ENCODE results near the gene TGFBR3L. TPM values are rescaled to one million over a fixed set of nuclear protein-coding genes. Genes with fewer than 3 reads are reported as not detected.

The TGFBR3L gene
- total and polyA plus RNA-seq, 2 of the 13 experiments (the other 11 are each of a cell fraction or from before 2014, with no cell fraction given): 0.20 to 1.0 TPM

DNA sequence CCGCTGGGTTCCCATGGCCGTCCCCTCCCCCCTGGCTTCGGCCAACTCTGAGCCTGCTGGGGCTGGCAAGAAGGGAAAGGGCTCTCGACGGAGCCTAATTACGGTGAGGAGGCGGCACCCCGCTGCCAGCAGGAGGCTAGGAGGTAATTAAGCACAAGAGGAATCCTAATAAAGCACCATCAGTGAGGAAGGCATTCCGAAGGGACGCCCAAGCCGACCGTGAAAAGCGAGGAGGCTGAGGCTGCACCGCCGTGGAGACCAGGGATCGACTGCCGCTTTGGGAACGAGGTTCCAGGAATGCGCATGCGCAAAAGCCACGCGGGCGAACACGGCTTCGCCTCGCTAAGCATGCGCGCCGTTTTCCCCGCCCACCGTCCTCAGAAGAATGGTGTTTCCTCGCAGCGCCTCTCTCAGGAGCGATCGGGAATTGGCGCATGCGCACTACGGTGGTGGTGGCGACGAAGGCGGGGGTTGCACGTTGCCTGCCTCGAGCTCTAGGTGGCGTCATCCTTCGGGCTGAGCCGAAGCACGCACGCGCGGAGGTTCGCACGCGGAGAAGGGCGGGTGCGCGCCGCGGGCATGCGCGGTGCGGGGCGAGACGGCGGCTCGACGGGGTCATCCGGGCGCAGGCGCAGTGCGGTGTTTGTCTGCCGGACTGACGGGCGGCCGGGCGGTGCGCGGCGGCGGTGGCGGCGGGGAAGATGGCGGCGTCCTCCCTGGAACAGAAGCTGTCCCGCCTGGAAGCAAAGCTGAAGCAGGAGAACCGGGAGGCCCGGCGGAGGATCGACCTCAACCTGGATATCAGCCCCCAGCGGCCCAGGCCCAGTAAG, 11.2 kb upstream of the TGFBR3L start, which contains the start of gene MAP2K7 (continued):
- TF ChIP-seq, protein P1, sequence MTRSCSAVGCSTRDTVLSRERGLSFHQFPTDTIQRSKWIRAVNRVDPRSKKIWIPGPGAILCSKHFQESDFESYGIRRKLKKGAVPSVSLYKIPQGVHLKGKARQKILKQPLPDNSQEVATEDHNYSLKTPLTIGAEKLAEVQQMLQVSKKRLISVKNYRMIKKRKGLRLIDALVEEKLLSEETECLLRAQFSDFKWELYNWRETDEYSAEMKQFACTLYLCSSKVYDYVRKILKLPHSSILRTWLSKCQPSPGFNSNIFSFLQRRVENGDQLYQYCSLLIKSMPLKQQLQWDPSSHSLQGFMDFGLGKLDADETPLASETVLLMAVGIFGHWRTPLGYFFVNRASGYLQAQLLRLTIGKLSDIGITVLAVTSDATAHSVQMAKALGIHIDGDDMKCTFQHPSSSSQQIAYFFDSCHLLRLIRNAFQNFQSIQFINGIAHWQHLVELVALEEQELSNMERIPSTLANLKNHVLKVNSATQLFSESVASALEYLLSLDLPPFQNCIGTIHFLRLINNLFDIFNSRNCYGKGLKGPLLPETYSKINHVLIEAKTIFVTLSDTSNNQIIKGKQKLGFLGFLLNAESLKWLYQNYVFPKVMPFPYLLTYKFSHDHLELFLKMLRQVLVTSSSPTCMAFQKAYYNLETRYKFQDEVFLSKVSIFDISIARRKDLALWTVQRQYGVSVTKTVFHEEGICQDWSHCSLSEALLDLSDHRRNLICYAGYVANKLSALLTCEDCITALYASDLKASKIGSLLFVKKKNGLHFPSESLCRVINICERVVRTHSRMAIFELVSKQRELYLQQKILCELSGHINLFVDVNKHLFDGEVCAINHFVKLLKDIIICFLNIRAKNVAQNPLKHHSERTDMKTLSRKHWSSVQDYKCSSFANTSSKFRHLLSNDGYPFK (CRISPR knock-in tag; IDR thresholded peaks at IDR 0.05; ENCODE audit: borderline replicate concordance): peak; percentile 81
- no peak for TF ChIP-seq HNRNPUL1 (IDR thresholded peaks at IDR 0.05; ENCODE audit: low read depth, low read length)
- TF ChIP-seq SP1 (IDR thresholded peaks at IDR 0.05): no peak
- peak; percentile 83 for TF ChIP-seq SP1 (CRISPR knock-in tag; IDR thresholded peaks at IDR 0.05)
- TF ChIP-seq ZSCAN5A (CRISPR knock-in tag; IDR thresholded peaks at IDR 0.05; ENCODE audit: borderline replicate concordance): peak; percentile 5; the same call in 1 of the 2 replicates
- no peak; the same call in 1 of the 2 replicates for TF ChIP-seq MTA1 (CRISPR knock-in tag; IDR thresholded peaks at IDR 0.05; ENCODE audit: borderline replicate concordance)
- peak; percentile 79 for TF ChIP-seq ZNF430 (CRISPR knock-in tag; IDR thresholded peaks at IDR 0.05)
- no peak for TF ChIP-seq ZNF7 (CRISPR knock-in tag; IDR thresholded peaks at IDR 0.05)
- peak; percentile 88 to 99 for TF ChIP-seq POLR2A (IDR thresholded peaks at IDR 0.05; ENCODE audit: insufficient read depth in 1 of 2, low read depth in 2 of 2, low read length in 2 of 2)
- no peak for TF ChIP-seq ZNF44 (CRISPR knock-in tag; IDR thresholded peaks at IDR 0.05)
- TF ChIP-seq NFIC (IDR thresholded peaks at IDR 0.05; ENCODE audit: low read length): no peak
- TF ChIP-seq KDM5A (IDR thresholded peaks at IDR 0.05; ENCODE audit: borderline replicate concordance, low read length): no peak
- TF ChIP-seq ZNF207 (IDR thresholded peaks at IDR 0.05; ENCODE audit: borderline replicate concordance): no peak
- no peak for TF ChIP-seq SETDB1 (CRISPR knock-in tag; IDR thresholded peaks at IDR 0.05; ENCODE audit: borderline replicate concordance)
- TF ChIP-seq, protein P2, sequence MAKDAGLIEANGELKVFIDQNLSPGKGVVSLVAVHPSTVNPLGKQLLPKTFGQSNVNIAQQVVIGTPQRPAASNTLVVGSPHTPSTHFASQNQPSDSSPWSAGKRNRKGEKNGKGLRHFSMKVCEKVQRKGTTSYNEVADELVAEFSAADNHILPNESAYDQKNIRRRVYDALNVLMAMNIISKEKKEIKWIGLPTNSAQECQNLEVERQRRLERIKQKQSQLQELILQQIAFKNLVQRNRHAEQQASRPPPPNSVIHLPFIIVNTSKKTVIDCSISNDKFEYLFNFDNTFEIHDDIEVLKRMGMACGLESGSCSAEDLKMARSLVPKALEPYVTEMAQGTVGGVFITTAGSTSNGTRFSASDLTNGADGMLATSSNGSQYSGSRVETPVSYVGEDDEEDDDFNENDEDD (CRISPR knock-in tag; IDR thresholded peaks at IDR 0.05; ENCODE audit: borderline replicate concordance): peak; percentile 94
- TF ChIP-seq REL (CRISPR knock-in tag; conservative IDR thresholded peaks at IDR 0.05): peak; percentile 88; the same call in 1 of the 2 replicates
- TF ChIP-seq ZNF383 (CRISPR knock-in tag; IDR thresholded peaks at IDR 0.05; ENCODE audit: borderline replicate concordance): no peak
- 0 out of 2 replicates have a peak, but pooled peaks have one; percentile 30 for TF ChIP-seq HCFC1 (IDR thresholded peaks at IDR 0.05; ENCODE audit: low read depth, low read length)
- TF ChIP-seq SP140L (CRISPR knock-in tag; IDR thresholded peaks at IDR 0.05; ENCODE audit: borderline replicate concordance): no peak
- no peak; the same call in 1 of the 2 replicates for TF ChIP-seq NR1H2 (CRISPR knock-in tag; IDR thresholded peaks at IDR 0.05; ENCODE audit: borderline replicate concordance, low read depth)
- TF ChIP-seq ZNF776 (CRISPR knock-in tag; IDR thresholded peaks at IDR 0.05): peak; percentile 87; the same call in 1 of the 2 replicates
- peak; percentile 97 for TF ChIP-seq FOXC1 (CRISPR knock-in tag; IDR thresholded peaks at IDR 0.05; ENCODE audit: borderline replicate concordance)
- peak; percentile 89; the same call in 1 of the 2 replicates for TF ChIP-seq ZNF790 (CRISPR knock-in tag; IDR thresholded peaks at IDR 0.05; ENCODE audit: borderline replicate concordance)
- TF ChIP-seq, protein P3, sequence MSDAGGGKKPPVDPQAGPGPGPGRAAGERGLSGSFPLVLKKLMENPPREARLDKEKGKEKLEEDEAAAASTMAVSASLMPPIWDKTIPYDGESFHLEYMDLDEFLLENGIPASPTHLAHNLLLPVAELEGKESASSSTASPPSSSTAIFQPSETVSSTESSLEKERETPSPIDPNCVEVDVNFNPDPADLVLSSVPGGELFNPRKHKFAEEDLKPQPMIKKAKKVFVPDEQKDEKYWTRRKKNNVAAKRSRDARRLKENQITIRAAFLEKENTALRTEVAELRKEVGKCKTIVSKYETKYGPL (CRISPR knock-in tag; IDR thresholded peaks at IDR 0.05): no peak
- TF ChIP-seq SIN3B (IDR thresholded peaks at IDR 0.05; ENCODE audit: low read length): no peak

All from HepG2 (cell line).